HFF-Myc (cell line): ENCODE data around the gene GFOD1.

Experiments
- DNase-seq: peaks from one replicate; pipeline ENCODE4 v3.0.0-alpha.2; 2011; ENCODE audit warnings: low read depth; ENCODE audit errors: extremely low read depth
- H3K4me3 ChIP-seq: replicated peaks from 2 replicates; pipeline ENCODE4 v1.5.1; 2011; ENCODE audit warnings: low read depth, mild to moderate bottlenecking, control low read depth, low read length
- CTCF ChIP-seq: IDR thresholded peaks from 2 replicates; pipeline ENCODE4 v1.5.1; 2012; ENCODE audit warnings: mild to moderate bottlenecking, low read depth, low read length, control low read depth; ENCODE audit errors: missing control alignments

The GFOD1 gene

GRCh38 chr6:13419422-13420195 is 67.8 kb downstream of the GFOD1 start:
- no peak overlapping the region for H3K4me3 ChIP-seq
- DNase-seq: no peak
- TF ChIP-seq CTCF: no peak

- TF ChIP-seq CTCF: no peak
- no peak for DNase-seq
- no peak overlapping the region for H3K4me3 ChIP-seq
Observed at GRCh38 chr6:13418844-13419243, 68.6 kb downstream of the GFOD1 start.

- DNase-seq: no peak
- H3K4me3 ChIP-seq: no peak overlapping the region
- no peak for TF ChIP-seq CTCF
Observed at GRCh38 chr6:13417954-13418353, 69.4 kb downstream of the GFOD1 start.

- DNase-seq: no peak
- TF ChIP-seq CTCF: no peak
- H3K4me3 ChIP-seq: no peak overlapping the region
Observed at GRCh38 chr6:13417431-13417830, 70.0 kb downstream of the GFOD1 start.

GRCh38 chr6:13415283-13415682 is 72.1 kb downstream of the GFOD1 start:
- TF ChIP-seq CTCF: no peak
- DNase-seq: no peak
- no peak overlapping the region for H3K4me3 ChIP-seq

- no peak for TF ChIP-seq CTCF
- no peak for DNase-seq
- H3K4me3 ChIP-seq: no peak overlapping the region
Observed at GRCh38 chr6:13413900-13414555, 73.4 kb downstream of the GFOD1 start.
